ENCODE results near the gene ABT1.
A peak's percentile ranks its signal among the peaks of the same experiment; 100 is the strongest.

ABT1 gene

DNA sequence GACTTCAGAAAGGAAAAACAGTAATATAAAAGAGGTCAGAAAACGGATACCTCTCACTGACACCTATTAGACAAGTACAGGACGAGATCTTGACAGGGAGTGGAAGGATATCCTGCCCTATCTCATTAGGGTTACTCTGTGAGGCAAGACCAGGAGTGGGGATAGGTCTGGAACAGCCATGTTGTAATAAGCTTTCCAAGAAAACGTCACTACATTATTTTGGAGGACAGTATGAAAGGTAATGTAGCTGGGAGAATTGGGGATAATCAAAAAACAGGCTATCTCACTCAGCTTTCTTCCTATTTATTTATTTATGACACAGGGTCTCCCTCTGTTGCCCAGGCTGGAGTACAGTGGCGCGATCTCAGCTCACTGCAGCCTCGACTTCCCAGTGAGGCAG lies 33.3 kb upstream of the ABT1 start:
- no peak overlapping the region for H3K27ac Mint-ChIP-seq
- ATAC-seq (no peak), DNase-seq (ENCODE audit: low spot score in 2 of 2) (peak in 1 of 2 donors; percentile 26)
- no peak overlapping the region for H3K4me3 Mint-ChIP-seq
- peaks cover 4% of the 10 kb centered on the region for H3K4me1 Mint-ChIP-seq
- H3K36me3 Mint-ChIP-seq, result peaks cover 10% of the 10 kb centered on the region
- peaks cover 2% of the 10 kb centered on the region for H3K9me3 Mint-ChIP-seq

DNA sequence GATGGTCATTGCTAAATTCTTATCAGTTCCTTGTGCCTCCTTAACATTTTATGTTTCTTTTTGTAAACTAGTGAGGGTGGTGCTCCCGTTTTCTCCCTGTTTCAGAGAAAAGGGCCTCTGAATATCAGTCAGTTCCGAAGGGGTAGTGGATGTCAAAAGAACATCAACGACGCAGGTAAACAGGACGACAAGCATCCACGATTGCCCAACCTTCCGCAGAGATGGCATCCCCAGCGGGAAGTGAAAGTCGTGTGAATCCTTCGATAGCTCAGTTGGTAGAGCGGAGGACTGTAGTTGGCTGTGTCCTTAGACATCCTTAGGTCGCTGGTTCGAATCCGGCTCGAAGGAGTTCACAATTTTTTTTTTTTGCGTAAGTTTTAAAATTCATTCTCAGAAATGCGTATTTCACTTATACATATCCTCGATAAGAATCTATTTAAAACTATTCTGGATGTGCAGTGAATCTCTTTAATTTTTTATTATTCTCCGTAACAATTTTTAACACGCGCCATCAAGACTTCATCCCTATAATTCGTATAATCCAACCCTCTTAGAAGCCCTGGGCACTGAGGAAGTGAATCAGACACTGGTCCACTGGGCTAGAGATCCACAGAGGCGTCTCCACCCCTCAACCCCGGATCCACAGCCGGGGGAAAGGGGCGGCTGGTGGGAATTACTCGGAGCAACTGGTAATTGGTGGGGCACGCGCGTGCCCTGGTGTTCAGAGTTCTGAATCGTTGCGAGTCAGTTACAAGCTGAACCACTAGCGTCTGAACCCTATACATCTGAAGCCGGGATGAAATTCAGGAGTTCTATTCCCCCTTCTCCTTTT lies 27.9 kb upstream of the ABT1 start:
- Mint-ChIP-seq H3K9me3 (peaks cover 5% of the 10 kb centered on the region), H3K4me3 (peak overlapping the region; percentile 87), H3K27ac (peak overlapping the region; percentile 100), H3K4me1 (peaks cover 30% of the 10 kb centered on the region), H3K36me3 (peaks cover 44% of the 10 kb centered on the region)
- peak; percentile 99 to 100 for DNase-seq (ENCODE audit: low spot score in 2 of 2)
- peak; percentile 84 for ATAC-seq

DNA sequence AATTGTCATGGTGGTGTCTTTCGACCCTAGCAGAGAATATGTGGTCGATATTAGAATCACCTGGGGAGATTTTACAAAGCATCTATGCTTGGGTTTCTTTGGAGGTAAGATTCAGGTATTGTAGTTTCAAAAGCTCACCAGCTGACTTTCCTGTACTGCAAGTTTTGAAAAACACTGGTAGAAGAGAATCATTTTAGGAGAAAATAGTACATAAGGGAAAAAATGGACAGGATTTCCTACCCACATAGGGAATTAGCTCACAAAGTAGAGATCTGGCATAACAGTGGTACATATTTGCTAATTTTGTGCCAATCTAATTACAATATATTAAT lies 27.4 kb upstream of the ABT1 start:
- ATAC-seq (no peak), DNase-seq (ENCODE audit: low spot score in 2 of 2) (no peak)
- Mint-ChIP-seq H3K9me3 (peaks cover 5% of the 10 kb centered on the region), H3K36me3 (peaks cover 44% of the 10 kb centered on the region), H3K4me1 (peaks cover 30% of the 10 kb centered on the region), H3K4me3 (peak overlapping the region; percentile 87), H3K27ac (peak overlapping the region; percentile 100)

DNA sequence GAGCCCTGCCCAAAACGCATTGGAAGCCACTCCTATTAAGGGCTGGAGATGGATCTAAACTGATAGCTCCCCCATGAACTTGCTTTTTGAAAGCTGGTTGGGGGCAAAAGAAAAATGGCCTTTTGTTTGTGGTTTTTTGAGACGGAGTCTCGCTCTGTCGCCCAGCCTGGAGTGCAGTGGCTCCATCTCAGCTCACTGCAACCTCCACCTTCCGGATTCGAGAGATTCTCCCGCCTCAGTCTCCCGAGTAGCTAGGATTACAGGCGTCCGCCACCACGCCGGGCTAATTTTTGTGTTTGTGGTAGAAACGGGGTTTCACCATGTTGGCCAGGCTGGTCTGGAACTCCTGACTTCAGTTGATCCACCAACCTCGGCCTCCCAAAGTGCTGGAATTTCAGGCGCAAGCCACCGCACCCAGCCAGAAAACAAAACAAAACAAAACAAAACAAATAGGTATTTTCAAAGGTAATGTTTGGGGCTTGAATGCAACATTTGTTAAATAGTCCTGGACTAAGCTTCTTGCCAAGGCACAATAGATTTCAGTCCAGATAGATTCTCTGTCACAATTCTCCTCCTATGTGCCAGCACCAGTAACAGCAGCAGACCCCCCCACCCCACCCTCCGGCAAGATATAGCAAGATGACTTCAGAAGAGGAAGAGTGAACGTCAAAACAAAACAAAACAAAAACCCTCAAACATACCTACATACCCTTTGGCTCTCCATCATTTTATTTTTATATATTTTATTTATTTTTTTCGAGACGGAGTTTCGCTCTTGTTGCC lies 26.5 kb upstream of the ABT1 start:
- no peak overlapping the region for H3K4me3 Mint-ChIP-seq
- DNase-seq (ENCODE audit: low spot score in 2 of 2) (peak in 1 of 2 donors; percentile 43), ATAC-seq (no peak)
- no peak overlapping the region for H3K27ac Mint-ChIP-seq
- H3K9me3 Mint-ChIP-seq, result peaks cover 5% of the 10 kb centered on the region
- peaks cover 44% of the 10 kb centered on the region for H3K36me3 Mint-ChIP-seq
- peaks cover 30% of the 10 kb centered on the region for H3K4me1 Mint-ChIP-seq

DNA sequence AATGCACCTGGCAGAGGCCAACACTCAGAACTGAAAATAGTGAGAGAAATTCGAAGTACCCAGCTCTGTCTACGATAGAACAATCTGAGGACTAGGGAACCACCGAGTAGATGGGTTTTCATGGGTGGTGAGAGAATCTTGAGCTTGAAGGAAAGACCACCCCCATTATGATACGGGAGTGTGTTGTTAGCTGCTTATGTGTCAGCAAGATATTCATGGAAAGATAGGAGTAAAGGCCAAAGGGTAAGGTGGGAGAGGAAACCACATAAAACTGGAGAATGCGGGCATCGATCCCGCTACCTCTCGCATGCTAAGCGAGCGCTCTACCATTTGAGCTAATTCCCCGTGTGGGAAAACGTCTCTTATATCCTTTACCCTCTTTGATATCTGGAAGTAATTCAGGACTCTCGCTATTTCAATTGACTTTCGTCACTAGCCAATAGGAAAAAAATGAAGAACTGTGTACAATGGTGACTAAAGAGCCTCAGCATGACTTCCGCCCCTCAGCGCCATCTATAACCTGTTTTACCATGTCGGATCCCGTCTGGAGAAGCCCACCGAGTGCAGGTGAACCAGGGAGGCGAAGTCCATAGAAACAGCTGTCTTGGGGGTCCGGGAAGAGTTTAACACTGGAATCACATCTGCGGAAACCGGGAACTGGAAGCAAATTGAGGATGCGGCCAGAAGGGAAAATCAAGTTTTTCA lies 25.0 kb upstream of the ABT1 start:
- H3K9me3 Mint-ChIP-seq, result peaks cover 5% of the 10 kb centered on the region
- H3K27ac Mint-ChIP-seq, result peak overlapping the region; percentile 95
- peak; percentile 36 to 74 for DNase-seq (ENCODE audit: low spot score in 2 of 2)
- peak; percentile 63 for ATAC-seq
- peaks cover 36% of the 10 kb centered on the region for H3K4me1 Mint-ChIP-seq
- peak overlapping the region; percentile 73 for H3K4me3 Mint-ChIP-seq
- H3K36me3 Mint-ChIP-seq, result peaks cover 50% of the 10 kb centered on the region

DNA sequence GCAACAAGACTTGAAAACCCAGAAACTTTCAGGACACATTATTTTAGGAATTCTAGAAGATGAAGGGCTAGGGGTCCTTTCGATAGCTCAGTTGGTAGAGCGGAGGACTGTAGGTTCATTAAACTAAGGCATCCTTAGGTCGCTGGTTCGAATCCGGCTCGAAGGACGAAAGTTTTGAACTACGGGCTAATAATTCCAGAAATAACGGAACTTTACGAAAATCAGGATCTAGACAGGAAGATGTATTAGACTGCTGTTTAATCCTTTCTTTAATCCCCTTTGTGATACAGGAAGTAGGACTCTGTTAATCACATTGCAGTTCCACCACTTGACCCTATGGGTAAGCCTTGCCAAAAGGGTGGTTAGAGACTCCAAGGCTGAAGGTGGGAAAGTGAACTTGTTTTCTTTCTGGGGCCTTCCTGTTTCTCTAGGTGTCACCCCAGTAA lies 21.2 kb upstream of the ABT1 start:
- H3K4me3 Mint-ChIP-seq, result no peak overlapping the region
- H3K36me3 Mint-ChIP-seq, result peaks cover 35% of the 10 kb centered on the region
- peaks cover 7% of the 10 kb centered on the region for H3K9me3 Mint-ChIP-seq
- ATAC-seq (no peak), DNase-seq (ENCODE audit: low spot score in 2 of 2) (peak in 1 of 2 donors; percentile 43)
- peaks cover 32% of the 10 kb centered on the region for H3K4me1 Mint-ChIP-seq
- H3K27ac Mint-ChIP-seq, result peak overlapping the region; percentile 99

DNA sequence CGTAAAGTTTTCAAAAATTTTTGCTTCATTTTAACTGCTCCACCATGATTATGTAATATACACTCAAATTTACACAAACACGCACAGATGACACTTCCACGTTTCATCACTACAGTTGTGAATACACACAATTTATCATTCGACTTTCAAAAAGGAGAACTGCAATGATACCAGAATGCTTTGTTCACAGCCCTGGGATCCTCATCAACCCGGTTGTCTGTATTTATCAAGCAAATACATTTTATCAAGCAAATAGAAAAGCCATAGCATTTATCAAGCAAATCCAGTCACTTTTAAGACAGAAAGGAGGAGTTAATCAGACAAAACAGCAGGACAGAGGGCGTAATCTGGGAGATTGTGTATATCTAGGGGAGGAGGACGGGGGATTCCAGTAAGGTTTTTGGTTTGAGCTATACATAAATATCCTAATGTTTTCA lies 20.3 kb upstream of the ABT1 start:
- H3K36me3 Mint-ChIP-seq, result peaks cover 30% of the 10 kb centered on the region
- peak overlapping the region; percentile 77 for H3K4me3 Mint-ChIP-seq
- DNase-seq (ENCODE audit: low spot score in 2 of 2) (peak in 1 of 2 donors; percentile 32), ATAC-seq (no peak)
- peaks cover 7% of the 10 kb centered on the region for H3K9me3 Mint-ChIP-seq
- peak overlapping the region; percentile 99 for H3K27ac Mint-ChIP-seq
- peaks cover 30% of the 10 kb centered on the region for H3K4me1 Mint-ChIP-seq

DNA sequence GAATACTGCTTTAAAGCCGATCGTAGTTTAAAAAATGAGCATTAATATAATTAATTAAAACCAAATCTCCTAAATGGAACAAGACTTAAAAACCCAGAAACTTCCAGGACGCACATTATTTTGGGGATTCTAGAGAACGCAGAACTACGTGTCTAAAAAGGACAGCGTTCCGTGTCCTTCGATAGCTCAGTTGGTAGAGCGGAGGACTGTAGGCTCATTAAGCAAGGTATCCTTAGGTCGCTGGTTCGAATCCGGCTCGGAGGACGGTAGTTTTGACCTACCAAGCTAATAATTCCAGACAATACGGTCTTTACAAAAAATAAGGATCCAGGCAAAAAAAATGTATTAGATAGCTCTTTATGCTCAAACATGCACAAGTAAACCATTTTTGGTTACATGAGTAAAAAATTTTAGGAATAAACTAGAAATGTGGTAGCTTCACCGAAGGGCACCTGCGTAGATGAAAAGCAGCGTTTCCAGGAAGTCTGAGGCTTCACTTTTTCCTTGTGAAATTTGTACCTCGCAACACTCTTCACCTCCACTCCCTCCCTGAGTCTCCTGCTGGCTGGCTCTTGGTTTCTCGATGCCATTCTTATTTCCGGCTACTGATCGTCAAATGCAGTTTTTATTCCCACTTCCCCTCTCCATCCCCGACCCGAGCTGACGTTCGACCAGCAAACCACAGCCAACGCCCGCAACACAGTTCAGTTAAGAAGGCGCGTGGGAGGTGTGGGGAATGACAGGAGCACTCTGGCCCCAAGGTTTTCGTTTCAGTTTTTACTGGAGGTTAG lies 19.6 kb upstream of the ABT1 start:
- ATAC-seq (peak; percentile 68), DNase-seq (ENCODE audit: low spot score in 2 of 2) (peak in 1 of 2 donors; percentile 82)
- Mint-ChIP-seq H3K4me3 (peak overlapping the region; percentile 77), H3K27ac (peak overlapping the region; percentile 99), H3K9me3 (peaks cover 7% of the 10 kb centered on the region), H3K36me3 (peaks cover 23% of the 10 kb centered on the region), H3K4me1 (peaks cover 23% of the 10 kb centered on the region)

DNA sequence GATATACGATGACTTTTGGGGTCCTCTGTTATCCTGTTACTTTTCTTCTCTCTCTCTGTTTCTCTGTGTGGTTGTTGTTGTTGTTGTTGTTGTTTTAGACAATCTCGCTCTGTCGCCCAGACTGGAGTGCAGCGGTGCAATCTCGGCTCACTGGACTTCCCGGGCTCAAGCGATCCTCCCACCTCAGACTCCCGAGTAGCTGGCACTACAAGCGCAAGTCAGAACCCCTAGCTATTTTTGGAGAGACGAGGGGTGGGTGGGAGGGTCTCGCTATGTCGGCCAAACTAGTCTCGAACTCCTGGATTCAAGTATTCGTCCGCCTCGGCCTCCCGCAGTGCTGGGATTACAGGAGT lies 19.1 kb upstream of the ABT1 start:
- H3K36me3 Mint-ChIP-seq, result peaks cover 17% of the 10 kb centered on the region
- H3K4me3 Mint-ChIP-seq, result peak overlapping the region; percentile 77
- ATAC-seq (no peak), DNase-seq (ENCODE audit: low spot score in 2 of 2) (peak in 1 of 2 donors; percentile 43)
- H3K9me3 Mint-ChIP-seq, result peaks cover 7% of the 10 kb centered on the region
- H3K27ac Mint-ChIP-seq, result peak overlapping the region; percentile 99
- peaks cover 18% of the 10 kb centered on the region for H3K4me1 Mint-ChIP-seq

DNA sequence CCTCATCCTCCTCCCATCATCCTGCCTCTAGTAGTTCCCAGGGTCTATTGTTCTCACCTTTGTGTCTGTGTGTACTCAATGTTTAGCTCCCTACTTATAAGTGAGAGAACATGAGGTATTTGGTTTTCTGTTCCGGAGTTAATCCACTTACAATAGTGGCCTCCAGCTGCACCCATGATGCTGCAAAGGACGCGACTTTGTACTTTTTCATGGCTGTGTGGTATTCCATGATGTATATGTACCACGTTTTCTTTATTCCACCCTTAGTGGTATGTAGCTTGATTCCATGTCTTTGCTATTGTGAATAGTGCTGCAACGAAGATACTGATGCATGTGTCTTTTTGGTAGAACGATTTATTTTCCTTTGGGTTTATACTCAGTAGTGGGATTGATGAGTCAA lies 18.5 kb upstream of the ABT1 start:
- peak overlapping the region; percentile 77 for H3K4me3 Mint-ChIP-seq
- ATAC-seq, result no peak
- no peak overlapping the region for H3K27ac Mint-ChIP-seq

DNA sequence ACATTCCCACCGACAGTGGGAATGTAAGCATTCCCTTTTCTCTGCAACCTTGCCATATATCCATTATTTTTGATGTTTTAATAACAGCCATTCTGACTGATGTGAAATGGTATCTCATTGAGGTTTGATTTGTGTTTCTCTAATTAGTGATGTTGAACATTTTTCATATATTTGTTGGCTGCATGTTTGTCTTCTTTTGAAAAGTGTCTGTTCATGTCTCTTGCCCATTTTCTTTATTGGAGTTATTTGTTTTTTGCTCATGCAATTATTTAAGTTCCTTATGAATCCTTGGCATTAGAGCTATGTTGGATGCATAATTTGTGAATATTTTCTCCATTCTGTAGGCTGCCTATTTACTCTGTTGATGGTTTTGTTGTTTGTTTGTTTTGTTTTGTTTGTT lies 18.0 kb upstream of the ABT1 start:
- H3K9me3 Mint-ChIP-seq, result peaks cover 7% of the 10 kb centered on the region
- peak overlapping the region; percentile 77 for H3K4me3 Mint-ChIP-seq
- DNase-seq (ENCODE audit: low spot score in 2 of 2) (no peak), ATAC-seq (no peak)
- peaks cover 15% of the 10 kb centered on the region for H3K36me3 Mint-ChIP-seq
- H3K4me1 Mint-ChIP-seq, result peaks cover 18% of the 10 kb centered on the region
- H3K27ac Mint-ChIP-seq, result no peak overlapping the region

More for the DNA sequence above, 18.5 kb upstream of the ABT1 start:
- H3K36me3 Mint-ChIP-seq, result peaks cover 15% of the 10 kb centered on the region
- H3K4me1 Mint-ChIP-seq, result peaks cover 18% of the 10 kb centered on the region
- peak in 1 of 2 donors; percentile 38 for DNase-seq (ENCODE audit: low spot score in 2 of 2)
- H3K9me3 Mint-ChIP-seq, result peaks cover 7% of the 10 kb centered on the region

DNA sequence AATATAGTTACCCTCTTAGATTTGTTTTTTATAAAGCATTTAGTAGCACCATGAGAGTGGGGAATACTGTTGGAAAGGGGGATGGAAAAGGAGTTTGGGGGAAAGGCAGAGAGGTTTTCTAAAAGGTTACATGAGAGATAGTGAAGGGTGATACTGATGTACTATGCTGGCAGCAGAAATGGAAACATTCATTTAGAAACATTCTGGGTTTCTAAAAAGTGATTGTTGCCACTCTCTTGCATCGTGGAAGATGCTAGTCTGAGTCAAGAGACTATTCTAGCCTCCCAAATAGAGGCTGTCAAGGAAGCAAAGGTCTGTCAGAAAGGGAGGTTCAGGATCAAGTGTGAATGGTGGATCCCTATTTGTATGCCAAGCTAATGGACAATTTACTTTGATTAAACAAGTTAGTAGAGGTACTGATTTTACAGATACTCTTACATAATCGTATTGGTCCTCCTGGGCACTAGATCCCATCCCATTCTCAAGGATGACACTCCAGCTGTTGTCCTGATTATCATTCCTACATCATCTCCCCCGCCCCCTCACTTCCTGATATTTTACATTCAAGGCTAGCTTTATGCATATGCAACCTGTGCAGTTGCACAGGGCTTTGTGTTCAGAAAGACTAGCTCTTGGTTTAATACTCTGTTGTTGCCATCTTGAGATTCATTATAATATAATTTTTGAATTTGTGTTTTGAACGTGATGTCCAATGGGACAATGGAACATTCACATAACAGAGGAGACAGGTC lies 15.4 kb upstream of the ABT1 start:
- Mint-ChIP-seq H3K9me3 (peaks cover 7% of the 10 kb centered on the region), H3K36me3 (peaks cover 13% of the 10 kb centered on the region), H3K4me3 (no peak overlapping the region), H3K4me1 (peaks cover 16% of the 10 kb centered on the region), H3K27ac (no peak overlapping the region)
- ATAC-seq, result no peak
- DNase-seq (ENCODE audit: low spot score in 2 of 2), result no peak

DNA sequence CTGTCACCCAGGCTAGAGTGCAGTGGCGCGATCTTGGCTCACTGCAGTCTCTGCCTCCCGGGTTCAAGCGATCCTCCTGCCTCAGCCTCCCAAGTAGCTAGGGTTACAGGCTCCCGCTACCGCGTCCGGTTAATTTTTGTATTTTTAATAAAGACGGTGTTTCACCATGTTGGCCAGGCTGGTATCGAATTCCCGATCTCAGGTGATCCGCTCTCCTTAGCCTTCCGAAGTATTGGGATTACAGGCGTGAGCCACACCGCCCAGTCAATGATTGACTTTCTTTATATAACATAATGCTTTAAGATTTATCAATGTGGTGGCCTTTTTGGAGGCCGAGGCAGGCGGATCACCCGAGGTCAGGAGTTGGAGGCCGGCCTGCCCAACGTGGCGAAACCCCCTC lies 7.8 kb upstream of the ABT1 start:
- Mint-ChIP-seq H3K4me1 (no peaks in the 10 kb centered on the region), H3K27ac (no peak overlapping the region), H3K9me3 (no peaks in the 10 kb centered on the region), H3K4me3 (no peak overlapping the region), H3K36me3 (no peaks in the 10 kb centered on the region)
- DNase-seq (ENCODE audit: low spot score in 2 of 2) (no peak), ATAC-seq (no peak)

DNA sequence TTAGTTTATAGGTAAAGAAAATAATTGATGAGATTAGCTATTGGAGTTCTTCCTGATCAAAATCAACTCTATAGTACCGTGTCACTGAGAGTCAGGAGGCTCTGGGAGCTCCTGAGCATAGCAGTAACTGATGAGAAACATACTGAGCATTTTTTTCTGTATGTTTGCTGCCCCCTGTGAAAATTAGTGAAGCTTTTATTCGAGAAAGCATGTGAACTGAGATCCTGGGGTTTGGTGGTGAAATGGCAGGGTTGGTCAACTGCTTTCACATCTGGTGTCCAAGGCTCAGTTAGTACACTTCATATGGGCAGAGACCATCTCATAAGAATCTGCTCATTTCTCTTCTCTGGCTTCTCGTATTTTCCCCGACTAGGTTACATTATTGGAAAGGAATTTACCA lies 4.1 kb upstream of the ABT1 start:
- Mint-ChIP-seq H3K27ac (no peak overlapping the region), H3K4me3 (no peak overlapping the region), H3K9me3 (no peaks in the 10 kb centered on the region), H3K4me1 (no peaks in the 10 kb centered on the region), H3K36me3 (peaks cover 7% of the 10 kb centered on the region)
- DNase-seq (ENCODE audit: low spot score in 2 of 2) (no peak), ATAC-seq (no peak)

Data from stimulated activated effector memory CD8-positive, alpha-beta T cell treated with anti-CD3 and anti-CD28 coated beads, Interleukin-12 subunit alpha, Interleukin-12 subunit beta, amount 100 ng/mL, for 72 hours (primary cell).